ENCODE results near the gene PRICKLE4. TPM values are rescaled to one million over a fixed set of nuclear protein-coding genes. Genes with fewer than 3 reads are reported as not detected.

The PRICKLE4 gene
- total RNA-seq, 1 donor from 2014 or later: 0.53 TPM

GRCh38 chr6:41768545-41769308, 11.9 kb upstream of the PRICKLE4 start:
- DNase-seq (ENCODE audit: low read depth) (peak; percentile 54), FAIRE-seq (no peak)

DNA sequence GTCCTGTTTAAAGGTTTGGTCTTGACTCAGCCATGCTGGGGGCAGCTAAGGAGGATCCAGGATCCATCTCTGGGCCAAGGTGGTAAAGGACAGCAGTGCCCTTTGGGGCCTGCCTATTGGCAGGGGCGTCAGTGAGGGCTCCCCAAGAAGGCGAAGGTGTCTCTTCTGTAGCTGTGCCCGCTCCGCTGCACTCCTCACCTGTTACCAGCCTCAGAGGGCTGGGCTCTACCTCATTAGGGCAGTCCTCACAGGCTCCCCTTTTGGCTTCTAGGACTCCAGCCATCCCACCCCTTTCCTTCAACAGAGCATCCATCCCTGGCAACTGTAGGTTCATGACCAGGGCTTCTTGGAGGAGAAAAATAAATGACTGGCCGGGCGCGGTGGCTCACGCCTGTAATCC, 11.2 kb upstream of the PRICKLE4 start:
- no peak for FAIRE-seq
- no peak for DNase-seq (ENCODE audit: low read depth)
- Histone ChIP-seq H3K36me3 (ENCODE audit: control insufficient read depth, insufficient read depth, low read length) (peaks cover 7% of the 10 kb centered on the region), H3K27me3 (ENCODE audit: control insufficient read depth, insufficient read depth, low read length) (no peaks in the 10 kb centered on the region), H3K4me3 (ENCODE audit: low read depth, low read length) (no peak overlapping the region)
- TF ChIP-seq CTCF (IDR thresholded peaks at IDR 0.05; ENCODE audit: insufficient read depth, low read length, severe bottlenecking): no peak

More at GRCh38 chr6:41768545-41769308, 11.9 kb upstream of the PRICKLE4 start:
- H3K4me3 ChIP-seq (ENCODE audit: low read depth, low read length): no peak overlapping the region
- no peak for TF ChIP-seq CTCF (IDR thresholded peaks at IDR 0.05; ENCODE audit: insufficient read depth, low read length, severe bottlenecking)
- H3K36me3 ChIP-seq (ENCODE audit: control insufficient read depth, insufficient read depth, low read length): peaks cover 7% of the 10 kb centered on the region
- H3K27me3 ChIP-seq (ENCODE audit: control insufficient read depth, insufficient read depth, low read length): no peaks in the 10 kb centered on the region

GRCh38 chr6:41770381-41771057, 10.1 kb upstream of the PRICKLE4 start:
- Histone ChIP-seq H3K4me3 (ENCODE audit: low read depth, low read length) (no peak overlapping the region), H3K36me3 (ENCODE audit: control insufficient read depth, insufficient read depth, low read length) (peaks cover 16% of the 10 kb centered on the region), H3K27me3 (ENCODE audit: control insufficient read depth, insufficient read depth, low read length) (no peaks in the 10 kb centered on the region)
- DNase-seq (ENCODE audit: low read depth): no peak
- no peak for FAIRE-seq
- TF ChIP-seq CTCF (IDR thresholded peaks at IDR 0.05; ENCODE audit: insufficient read depth, low read length, severe bottlenecking): no peak

DNA sequence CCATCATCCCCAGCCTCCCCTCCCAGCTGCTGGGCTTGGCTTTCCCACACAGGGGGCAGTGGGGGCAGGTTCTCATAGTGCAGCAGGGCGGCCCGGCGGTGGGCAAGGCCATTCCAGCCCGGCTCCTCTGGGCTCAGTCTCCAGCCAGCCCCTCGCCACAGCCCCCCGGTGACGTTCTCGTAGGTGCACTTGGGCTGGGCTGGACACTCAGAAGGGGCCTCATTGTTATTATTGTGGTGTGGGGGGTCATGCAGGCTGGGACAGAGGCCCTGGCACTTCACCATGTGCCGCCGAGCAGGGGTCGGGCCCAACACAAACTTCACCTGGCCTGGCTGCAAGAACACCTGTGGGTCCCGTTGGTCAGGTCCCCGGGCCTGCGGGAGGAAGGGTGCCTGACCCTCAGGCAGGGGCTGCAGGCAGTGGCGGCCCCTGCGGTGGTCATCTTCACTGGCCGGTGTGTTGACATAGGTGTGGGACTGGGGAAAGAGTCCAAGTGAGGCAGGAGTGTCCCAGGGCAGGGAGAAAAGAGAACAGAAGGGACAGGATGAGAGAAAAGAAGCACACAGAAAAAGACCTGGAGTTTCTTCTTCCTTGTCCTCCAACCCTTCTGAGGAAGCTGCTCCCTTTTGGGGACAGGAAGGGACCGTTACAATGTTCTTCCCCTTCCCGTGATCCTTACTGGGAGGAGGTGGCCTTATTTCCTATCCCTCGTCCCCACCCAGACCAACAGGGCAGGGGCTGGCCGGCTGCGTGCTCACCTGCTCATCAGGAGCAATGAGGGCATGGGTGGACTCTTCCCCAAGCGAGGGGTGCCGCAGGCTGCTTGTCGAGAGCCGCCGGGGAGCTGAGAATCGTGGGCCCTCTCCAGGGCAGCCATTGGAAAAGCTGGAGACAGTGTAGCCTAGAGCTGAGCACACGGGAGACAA, 9.3 kb upstream of the PRICKLE4 start:
- no peak for DNase-seq (ENCODE audit: low read depth)
- FAIRE-seq: no peak
- peaks cover 16% of the 10 kb centered on the region for H3K36me3 ChIP-seq (ENCODE audit: control insufficient read depth, insufficient read depth, low read length)
- H3K27me3 ChIP-seq (ENCODE audit: control insufficient read depth, insufficient read depth, low read length): no peaks in the 10 kb centered on the region
- no peak overlapping the region for H3K4me3 ChIP-seq (ENCODE audit: low read depth, low read length)
- no peak for TF ChIP-seq CTCF (IDR thresholded peaks at IDR 0.05; ENCODE audit: insufficient read depth, low read length, severe bottlenecking)

DNA sequence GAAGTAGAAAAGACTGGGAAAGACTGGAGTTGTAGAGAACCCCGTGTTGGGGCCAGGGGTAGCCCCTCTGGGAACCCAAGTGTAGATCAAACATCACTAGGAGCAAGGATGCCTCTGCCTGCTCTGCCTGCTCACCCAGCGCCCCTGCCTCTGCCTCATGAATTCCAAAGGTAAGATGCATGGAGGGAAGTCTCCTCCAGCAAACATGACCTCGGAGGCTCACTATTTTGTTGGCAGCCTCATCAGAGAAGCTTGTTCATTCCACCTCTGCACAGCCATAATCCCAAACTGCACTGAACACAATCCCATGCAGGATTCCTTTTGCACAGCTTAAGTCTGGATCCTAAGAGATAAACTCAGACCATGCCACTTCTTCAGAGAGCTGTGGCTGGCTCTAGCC, 5.7 kb upstream of the PRICKLE4 start:
- Histone ChIP-seq H3K36me3 (ENCODE audit: control insufficient read depth, insufficient read depth, low read length) (peaks cover 19% of the 10 kb centered on the region), H3K27me3 (ENCODE audit: control insufficient read depth, insufficient read depth, low read length) (no peaks in the 10 kb centered on the region), H3K4me3 (ENCODE audit: low read depth, low read length) (no peak overlapping the region)
- DNase-seq (ENCODE audit: low read depth): no peak
- FAIRE-seq: no peak
- TF ChIP-seq CTCF (IDR thresholded peaks at IDR 0.05; ENCODE audit: insufficient read depth, low read length, severe bottlenecking): no peak
